GM21717 (cell line): ENCODE results near the gene NKX2-8.

Experiments used
- ATAC-seq: cut with Tn5 transposase; IDR thresholded peaks from one replicate; pipeline ENCODE4 v1.9.1; 2021; ENCODE audit warnings: mild to moderate bottlenecking, moderate library complexity; ENCODE audit not compliant: unreplicated experiment

The NKX2-8 gene

DNA sequence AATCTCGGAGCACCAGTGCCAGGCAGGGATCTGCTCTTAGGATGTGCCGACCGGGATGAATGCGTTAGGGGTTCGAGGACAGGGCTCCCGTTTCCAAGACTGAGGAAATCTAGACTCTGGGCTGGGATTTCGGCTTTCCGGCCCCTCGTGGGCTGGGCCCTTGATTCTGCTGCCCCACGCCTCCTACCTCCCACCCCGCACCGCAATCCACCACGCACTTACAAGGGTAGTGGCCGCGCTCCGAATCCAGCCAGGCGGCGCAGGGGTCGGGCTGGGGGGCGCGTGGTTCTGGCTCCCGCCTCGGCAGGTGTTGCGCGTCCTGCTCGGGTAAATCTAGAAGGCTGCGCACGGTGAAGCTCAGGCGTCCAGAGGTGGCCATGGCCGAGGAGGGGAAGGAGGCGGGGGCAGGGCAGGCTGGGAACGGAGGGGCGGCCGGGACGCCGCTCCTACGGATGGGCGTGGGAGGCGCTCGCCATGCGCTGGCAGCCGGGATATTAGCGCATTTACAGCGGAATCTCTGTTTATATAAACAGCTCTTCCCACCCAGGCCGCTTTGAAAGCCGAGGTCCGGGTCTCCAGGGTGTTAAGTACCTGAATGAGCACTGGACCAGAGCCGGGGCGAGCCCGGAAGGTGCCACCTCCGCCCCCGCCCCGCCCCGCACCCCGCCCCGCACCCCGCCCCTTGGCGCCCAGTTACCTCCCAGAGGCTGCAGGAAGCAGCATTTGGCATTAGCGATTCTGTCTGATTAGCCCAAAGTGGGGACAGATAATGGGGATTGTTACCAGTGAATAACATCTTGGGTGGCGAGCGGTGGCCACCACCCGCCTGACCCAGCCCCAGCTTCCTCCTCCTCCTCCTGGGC is at the start of gene NKX2-8:
NKX2-8 (minus strand) TSS at position 604 of the 863 bp plus-strand sequence; CDS start at position 379, 225 bp downstream.
- ATAC-seq = no peak

DNA sequence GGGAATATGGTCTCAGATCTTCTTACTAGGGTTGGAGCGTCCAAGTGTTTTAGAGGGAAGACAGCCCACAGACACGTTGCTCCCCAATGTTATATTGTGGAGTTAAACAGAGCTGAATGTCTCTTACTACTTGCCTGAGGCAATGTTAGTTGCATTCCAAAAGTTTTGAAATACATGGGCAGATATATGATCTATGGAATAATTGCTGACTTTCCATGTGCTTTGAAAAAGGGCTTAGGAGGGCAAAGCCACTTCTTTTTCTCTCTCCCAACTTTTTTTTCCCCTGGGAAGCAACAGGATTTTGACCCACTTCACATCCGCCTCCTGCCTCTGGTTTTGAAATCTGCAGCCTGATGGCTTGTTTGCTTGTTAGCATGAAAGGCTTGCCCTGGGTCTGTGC is 45.6 kb upstream of the NKX2-8 start:
- ATAC-seq = no peak

GRCh38 chr14:36626151-36626550 is 43.7 kb upstream of the NKX2-8 start:
- ATAC-seq = no peak

DNA sequence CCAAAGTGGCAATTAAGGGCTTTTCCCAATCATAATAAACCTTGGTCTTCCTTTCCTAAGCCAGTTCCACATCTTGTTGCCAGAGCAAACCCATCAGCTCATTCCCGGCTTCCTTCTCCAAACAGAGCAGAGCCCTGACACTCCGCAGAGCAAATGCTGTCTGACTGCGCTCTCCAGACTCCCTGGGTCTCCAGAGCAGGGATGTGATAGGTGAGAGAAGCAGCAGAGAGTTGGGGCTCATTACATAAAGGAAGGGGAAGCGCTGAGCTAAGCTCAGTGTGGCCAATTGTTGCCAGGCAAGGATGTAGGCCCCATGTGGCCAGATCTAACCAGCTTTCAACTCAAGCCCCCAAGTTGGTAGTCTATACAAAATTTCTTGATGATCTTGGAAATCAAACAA is 43.0 kb upstream of the NKX2-8 start:
- no peak for ATAC-seq

- ATAC-seq = no peak
These were observed 42.6 kb upstream of the NKX2-8 start for GRCh38 chr14:36625014-36625413.

DNA sequence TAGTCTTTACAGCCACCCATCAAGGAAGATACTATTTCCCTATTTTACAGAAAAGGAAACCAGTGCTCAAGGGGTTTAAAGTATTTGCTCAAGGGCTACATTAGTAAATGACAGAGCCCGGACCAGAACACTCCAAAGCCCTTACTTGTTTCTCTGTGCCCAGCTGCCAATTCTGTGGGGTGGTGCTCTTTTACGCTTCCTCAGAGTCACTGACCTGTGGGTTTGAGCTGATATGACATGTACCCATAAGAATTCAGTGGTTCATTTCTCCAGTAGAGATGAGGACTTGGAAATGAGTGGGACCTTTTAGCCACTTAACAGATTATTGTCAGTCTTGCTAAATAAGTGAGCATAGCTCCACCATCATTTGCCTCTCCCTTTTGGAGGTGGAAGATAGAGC is 37.4 kb upstream of the NKX2-8 start:
- no peak for ATAC-seq

DNA sequence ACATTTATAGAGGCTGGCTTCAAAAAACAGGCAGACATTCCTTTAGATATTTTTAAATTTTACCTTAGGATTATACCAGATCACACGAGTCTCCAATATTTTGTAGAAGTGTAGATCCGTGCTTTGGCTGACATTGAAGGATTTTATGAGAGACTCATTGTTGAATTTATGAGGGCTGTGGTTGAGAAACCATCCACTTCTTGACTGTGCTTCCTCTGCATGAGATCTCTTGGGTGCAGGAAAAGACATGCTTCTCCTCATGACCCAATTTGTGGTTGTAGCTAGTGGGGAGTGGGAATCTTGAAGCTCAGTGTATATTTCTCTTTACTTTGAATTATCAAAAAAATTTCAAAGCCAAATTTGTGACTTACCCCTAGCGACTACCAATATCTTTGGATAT is 36.7 kb upstream of the NKX2-8 start:
- no peak for ATAC-seq

- no peak for ATAC-seq
These were observed 36.2 kb upstream of the NKX2-8 start for GRCh38 chr14:36618641-36619040.

DNA sequence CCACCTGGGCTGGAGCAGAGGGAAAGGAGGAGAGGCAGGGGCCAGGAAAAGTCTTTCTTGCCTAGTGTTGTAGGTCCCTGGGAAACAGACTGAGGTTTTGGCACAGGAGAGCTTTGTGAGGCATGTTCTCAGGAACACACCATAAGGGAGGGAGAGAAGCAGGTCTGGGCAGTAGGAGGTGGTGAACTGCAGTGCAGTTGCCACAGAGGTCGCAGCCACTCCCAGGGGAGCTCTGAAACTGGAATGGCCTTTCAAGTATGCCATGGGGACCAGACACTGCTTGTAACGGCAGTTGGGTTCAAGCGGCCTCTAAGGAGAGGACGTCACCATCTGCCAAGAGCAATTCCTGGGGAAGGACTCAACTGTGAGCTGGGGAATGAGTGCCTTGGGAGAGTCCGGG is 35.4 kb upstream of the NKX2-8 start:
- no peak for ATAC-seq

- ATAC-seq = no peak
These were observed 23.1 kb upstream of the NKX2-8 start for GRCh38 chr14:36605506-36605857.

DNA sequence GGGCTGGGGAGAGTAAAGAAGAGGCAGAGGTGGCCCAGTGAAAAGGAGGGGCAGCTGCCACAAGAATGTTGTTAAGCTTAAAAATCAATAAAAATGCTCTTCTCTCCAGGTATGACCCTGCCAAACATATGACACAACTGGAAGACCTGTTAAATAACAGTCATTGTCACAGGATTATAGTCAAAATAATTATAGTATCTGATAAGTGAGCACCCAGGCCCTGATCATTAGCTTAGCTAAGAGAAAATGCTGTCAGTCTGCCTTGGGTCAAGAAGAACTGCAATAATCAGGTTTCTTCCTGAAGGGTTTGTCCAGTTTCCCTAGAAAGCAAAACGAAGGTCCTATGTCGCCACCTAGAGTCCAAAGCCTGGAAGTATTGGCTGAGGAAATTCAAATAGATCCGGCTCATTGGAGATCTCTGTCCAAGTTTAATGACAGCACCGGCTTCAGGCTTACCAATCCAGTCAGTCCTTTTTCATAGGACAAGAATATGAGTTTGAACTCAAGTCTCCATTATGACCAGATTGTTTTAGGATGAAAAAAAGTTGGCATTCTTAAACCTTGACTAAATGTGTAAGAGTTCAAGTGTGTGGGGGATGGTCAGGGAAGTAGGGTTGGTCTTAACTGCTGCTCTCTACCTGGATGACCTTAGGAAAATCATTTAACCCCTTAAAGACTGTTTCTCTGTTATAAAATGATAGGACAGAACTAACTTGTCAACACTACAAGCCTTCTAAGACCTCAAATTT is 22.5 kb upstream of the NKX2-8 start:
- ATAC-seq = no peak

- ATAC-seq = no peak
These were observed 18.0 kb upstream of the NKX2-8 start for GRCh38 chr14:36600431-36600830.

DNA sequence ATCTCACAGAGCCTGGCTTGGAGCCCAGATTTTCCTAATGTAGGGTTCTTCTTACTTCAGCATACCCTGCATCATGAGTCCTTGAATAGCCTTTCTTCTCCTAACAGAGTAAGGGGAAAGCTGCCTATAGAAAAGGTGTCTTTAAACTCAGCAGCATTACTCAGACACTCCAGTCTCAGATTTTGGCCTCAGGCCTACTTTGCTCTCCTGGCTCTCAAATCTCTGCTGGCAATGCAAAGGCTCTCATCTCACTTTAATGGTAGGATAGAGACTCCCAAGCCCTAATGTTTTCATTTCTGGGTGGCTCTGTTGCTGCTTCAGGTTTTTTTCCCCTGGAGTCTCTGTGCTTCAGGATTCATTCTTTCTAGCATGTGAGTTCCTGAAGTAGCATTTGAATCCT is 9.1 kb upstream of the NKX2-8 start:
- ATAC-seq = no peak

DNA sequence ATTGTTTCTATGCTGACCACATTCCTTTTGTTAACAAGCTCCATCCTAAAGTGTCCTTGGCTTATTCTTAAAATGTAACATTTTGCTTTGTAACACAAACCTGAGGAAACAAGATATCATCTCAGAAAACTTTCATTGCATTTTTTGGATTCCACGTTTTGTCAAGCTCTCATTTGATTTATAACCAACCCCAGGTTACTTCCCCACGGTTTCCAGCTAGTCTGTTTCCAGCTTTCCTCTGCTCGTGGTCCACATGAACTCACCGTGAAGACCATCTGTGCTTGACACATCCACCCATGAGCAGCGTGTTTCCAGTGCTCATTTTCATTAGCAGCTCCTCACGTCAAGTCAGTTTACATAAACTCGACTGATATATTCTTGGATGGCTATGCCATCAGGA is 6.4 kb upstream of the NKX2-8 start:
- no peak for ATAC-seq

DNA sequence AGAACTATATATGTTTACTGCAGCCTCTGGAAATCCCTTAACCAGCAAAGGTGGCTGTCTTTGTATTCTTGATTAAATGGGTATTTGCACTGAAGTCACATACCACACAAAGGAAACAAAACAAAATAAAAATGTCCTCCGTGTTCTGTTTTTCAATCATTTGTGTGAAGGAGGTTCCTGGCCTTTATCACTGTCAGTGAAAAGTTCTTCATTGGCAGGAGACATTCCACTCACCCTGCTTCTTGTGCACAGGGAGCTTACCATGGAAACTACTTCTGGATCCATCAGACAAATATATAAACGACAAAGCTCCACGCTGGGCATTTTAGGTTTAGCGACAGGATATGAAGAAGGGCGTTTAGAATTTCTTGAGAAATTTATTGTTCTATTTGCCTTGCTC is 5.7 kb upstream of the NKX2-8 start:
- no peak for ATAC-seq

- no peak for ATAC-seq
These were observed 2.7 kb upstream of the NKX2-8 start for GRCh38 chr14:36585100-36585499.

- ATAC-seq = no peak
These were observed 1.7 kb upstream of the NKX2-8 start for GRCh38 chr14:36583893-36584811.

DNA sequence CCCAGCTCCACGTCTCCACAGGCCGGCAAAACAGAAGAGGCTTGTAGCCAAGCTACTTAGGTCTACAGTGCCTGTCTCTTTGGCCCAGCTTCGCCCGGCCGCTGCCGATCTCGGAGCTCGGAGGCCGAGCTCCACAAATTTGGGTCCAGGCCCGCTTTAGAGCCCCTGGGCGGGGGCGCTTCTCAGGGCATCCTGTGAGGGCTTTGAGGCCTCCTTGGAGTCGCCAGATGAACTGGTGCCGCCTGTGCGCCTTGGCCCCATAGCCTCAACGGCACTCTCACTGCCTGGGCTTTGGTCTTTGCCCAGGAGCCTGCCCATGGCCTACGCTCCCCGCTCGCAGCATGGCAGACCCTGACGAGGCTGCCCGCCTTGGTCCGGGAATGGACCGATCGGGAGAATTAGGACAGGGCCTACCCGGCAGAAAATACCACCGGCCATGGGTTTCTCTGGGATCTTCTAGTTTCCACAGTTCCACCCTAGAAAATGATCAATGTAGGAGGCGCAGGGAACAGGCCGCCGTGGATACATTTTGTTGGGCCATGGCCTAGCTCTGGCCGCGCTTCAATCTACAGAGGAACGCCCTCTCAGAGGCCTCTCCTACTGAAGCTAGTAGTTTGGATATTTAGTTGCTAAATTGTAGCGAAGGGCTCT is 953 bp upstream of the NKX2-8 start:
- ATAC-seq = no peak

- ATAC-seq = no peak
These were observed 444 bp upstream of the NKX2-8 start for GRCh38 chr14:36582874-36583241.

GRCh38 chr14:36580856-36581831 is 1.3 kb downstream of the NKX2-8 start:
- ATAC-seq = no peak
